ENCODE data around the gene PRKN.

PRKN gene

GRCh38 chr6:162671580-162672165 lies 55.9 kb downstream of the PRKN start:
- no peak for DNase-seq

- no peak for DNase-seq
These were observed 57.2 kb downstream of the PRKN start for GRCh38 chr6:162670345-162670744.

GRCh38 chr6:162666246-162666645 lies 61.3 kb downstream of the PRKN start:
- DNase-seq = no peak

GRCh38 chr6:162653808-162654207 lies 73.8 kb downstream of the PRKN start:
- DNase-seq = no peak

- DNase-seq = no peak
These were observed 76.1 kb downstream of the PRKN start for GRCh38 chr6:162651505-162651904.

- no peak for DNase-seq
These were observed 78.3 kb downstream of the PRKN start for GRCh38 chr6:162649271-162649670.

- DNase-seq = no peak
These were observed 83.4 kb downstream of the PRKN start for GRCh38 chr6:162644153-162644552.

GRCh38 chr6:162640756-162641155 lies 86.8 kb downstream of the PRKN start:
- no peak for DNase-seq

GRCh38 chr6:162639951-162640350 lies 87.6 kb downstream of the PRKN start:
- no peak for DNase-seq

GRCh38 chr6:162638931-162639574 lies 88.5 kb downstream of the PRKN start:
- no peak for DNase-seq

GRCh38 chr6:162637317-162637716 lies 90.2 kb downstream of the PRKN start:
- DNase-seq = no peak

GRCh38 chr6:162636167-162636566 lies 91.4 kb downstream of the PRKN start:
- DNase-seq = no peak

- DNase-seq = no peak
These were observed 96.0 kb downstream of the PRKN start for GRCh38 chr6:162631546-162631945.

- no peak for DNase-seq
These were observed 97.5 kb downstream of the PRKN start for GRCh38 chr6:162630069-162630468.

- DNase-seq = no peak
These were observed 99.7 kb downstream of the PRKN start for GRCh38 chr6:162627825-162628224.

GRCh38 chr6:162627362-162627761 lies 100.2 kb downstream of the PRKN start:
- DNase-seq = no peak

- no peak for DNase-seq
These were observed 100.7 kb downstream of the PRKN start for GRCh38 chr6:162626869-162627268.

GRCh38 chr6:162625846-162626540 lies 101.6 kb downstream of the PRKN start:
- DNase-seq = no peak

GRCh38 chr6:162622572-162622971 lies 105.0 kb downstream of the PRKN start:
- no peak for DNase-seq

- no peak for DNase-seq
These were observed 106.3 kb downstream of the PRKN start for GRCh38 chr6:162621246-162621645.

- no peak for DNase-seq
These were observed 107.5 kb downstream of the PRKN start for GRCh38 chr6:162620073-162620472.

GRCh38 chr6:162618448-162619002 lies 109.0 kb downstream of the PRKN start:
- DNase-seq = no peak

GRCh38 chr6:162615016-162615705 lies 112.4 kb downstream of the PRKN start:
- no peak for DNase-seq

- DNase-seq = no peak
These were observed 114.3 kb downstream of the PRKN start for GRCh38 chr6:162613310-162613709.
